GM21381 (cell line): ENCODE measurements around the gene KRT20.

Experiments
- ATAC-seq: cut with Tn5 transposase; IDR thresholded peaks from one replicate; pipeline ENCODE4 v1.9.1; 2021; ENCODE audit warnings: mild to moderate bottlenecking, moderate library complexity; ENCODE audit not compliant: unreplicated experiment

KRT20 gene

GRCh38 chr17:40854175-40854814 lies 30.7 kb downstream of the KRT20 start:
- ATAC-seq: no peak

DNA sequence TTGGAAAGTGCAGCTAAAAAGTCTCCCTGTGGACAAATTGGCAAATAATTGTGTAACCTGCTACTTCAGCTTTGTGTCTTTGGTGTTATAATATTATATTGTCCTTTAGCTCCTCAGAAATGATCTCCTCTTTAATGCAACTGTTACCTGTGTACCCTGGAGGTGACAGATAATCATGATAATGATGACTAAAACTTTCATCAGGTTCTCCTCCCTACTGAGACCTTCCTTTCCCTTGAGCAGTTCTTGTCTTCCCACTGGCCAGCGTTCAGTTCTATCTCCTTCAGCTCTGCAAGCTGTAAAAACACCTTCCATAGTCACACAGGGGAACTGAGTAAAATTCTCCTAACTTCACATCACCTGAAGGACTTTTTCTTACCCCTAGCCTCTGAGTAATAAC lies 32.7 kb downstream of the KRT20 start:
- ATAC-seq: no peak

DNA sequence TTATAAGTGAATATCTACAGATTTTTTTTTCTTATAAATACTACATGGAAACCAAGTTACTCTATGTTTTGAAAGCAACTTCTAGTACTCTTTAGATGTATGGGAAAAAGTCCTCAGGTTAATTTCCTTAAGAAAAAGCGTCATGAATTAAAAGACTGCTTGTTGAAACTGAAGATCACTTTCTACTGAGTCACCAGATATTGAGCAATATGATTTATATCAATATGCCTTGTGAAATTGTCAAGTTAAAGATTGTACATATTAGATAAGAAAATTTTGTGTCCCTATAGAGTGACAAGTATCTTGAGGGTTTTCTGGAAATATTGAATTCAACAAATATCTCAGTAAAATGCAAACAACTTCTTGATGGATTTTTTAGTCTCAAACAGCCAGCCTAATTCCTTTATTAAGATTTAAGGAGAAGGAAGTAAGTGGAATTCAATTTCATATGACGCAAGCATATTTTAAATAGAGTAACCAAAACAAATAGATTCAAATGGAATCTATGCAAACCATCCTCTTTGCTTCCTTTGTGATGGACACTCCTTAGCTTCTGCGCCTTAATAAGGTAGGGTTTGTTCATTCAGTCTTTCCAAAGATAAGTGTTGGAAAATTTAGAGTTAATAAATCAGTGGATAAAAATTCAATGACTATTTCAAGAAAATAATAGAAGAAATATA lies 34.6 kb downstream of the KRT20 start:
- ATAC-seq: no peak

DNA sequence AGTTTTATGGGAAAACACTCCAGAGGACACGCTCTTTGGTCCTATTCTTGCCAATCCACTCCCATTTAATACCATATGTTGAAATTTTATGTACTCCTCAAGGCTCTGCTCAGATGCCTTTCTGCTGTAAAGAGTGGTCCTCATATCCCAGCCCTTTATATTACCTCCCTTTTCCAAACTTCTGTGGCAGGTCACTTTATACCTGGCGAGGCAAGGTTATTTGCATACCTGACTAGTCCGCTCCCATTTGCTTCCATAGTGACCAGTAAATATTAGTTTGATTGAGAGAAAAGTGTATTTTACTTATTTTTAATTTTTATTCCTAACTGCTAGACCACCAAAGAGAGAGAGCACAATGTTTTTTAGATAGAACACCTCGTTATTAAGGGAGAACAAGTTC lies 35.3 kb downstream of the KRT20 start:
- no peak for ATAC-seq

DNA sequence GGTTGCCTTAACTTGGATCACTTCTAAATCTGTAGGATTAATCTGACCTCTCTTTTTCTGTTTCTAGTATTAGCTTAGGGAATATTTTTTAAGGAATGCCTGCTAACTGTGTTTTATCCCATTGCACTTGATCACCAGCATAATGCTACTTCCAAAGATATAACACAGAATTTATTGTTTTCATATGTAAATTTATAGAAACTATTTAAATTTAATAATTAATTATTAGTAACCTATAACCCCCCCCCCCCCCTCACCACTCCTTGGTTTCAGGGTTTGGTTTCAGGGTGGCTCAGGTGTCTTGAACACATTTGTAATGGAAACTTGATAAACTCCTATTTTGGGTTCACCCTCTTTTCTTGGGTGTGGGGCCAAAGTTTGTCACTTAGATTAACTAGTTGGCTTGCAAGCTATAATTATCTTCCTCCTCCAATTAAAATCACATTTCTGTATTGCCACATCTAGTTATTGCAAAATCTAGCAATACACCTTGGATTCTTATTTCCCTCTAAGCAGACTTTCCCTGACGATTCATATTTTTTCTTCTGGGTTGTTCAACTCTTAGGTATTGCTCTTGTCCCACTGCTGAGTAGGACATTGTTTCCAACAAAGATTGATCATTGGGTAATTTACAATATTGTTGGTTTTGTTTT lies 36.3 kb downstream of the KRT20 start:
- ATAC-seq: no peak

- ATAC-seq: no peak
These were observed 38.4 kb downstream of the KRT20 start for GRCh38 chr17:40846515-40847144.

GRCh38 chr17:40844671-40845107 lies 40.4 kb downstream of the KRT20 start:
- no peak for ATAC-seq

- ATAC-seq: no peak
These were observed 41.8 kb downstream of the KRT20 start for GRCh38 chr17:40843242-40843641.

GRCh38 chr17:40841246-40841645 lies 43.8 kb downstream of the KRT20 start:
- ATAC-seq: no peak

DNA sequence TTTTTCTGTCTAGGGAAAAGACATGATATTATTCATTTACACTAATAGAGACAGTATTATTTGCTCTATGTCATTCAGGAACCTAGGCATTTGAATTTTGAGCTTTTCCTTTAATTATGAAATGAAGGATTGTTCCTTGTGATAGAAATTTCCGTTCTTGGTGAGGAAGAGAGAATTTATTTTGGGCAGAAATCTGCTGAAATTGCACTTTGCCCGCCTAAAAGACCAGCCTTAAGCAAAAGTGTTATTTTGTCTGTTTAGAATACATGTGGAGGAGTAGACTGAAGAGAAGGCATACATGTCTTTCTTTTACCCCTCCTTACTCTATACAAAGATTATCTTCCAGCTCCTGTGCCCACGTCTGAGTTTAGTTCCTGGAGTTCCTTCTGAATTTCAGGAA lies 45.8 kb downstream of the KRT20 start:
- no peak for ATAC-seq

- ATAC-seq: no peak
These were observed 49.0 kb downstream of the KRT20 start for GRCh38 chr17:40836020-40836419.

- ATAC-seq: no peak
These were observed 51.2 kb downstream of the KRT20 start for GRCh38 chr17:40833882-40834281.

GRCh38 chr17:40832840-40833239 lies 52.2 kb downstream of the KRT20 start:
- no peak for ATAC-seq

- ATAC-seq: no peak
These were observed 54.8 kb downstream of the KRT20 start for GRCh38 chr17:40830085-40830776.

- no peak for ATAC-seq
These were observed 56.5 kb downstream of the KRT20 start for GRCh38 chr17:40828454-40829044.

GRCh38 chr17:40827746-40828453 lies 57.1 kb downstream of the KRT20 start:
- ATAC-seq: no peak
